HepG2 (cell line): ENCODE data around the gene SCFD2. TPM values are rescaled to one million over a fixed set of nuclear protein-coding genes. Genes with fewer than 3 reads are reported as not detected.
A peak's percentile ranks its signal among the peaks of the same experiment; 100 is the strongest.

Experiments
- PITX1 ChIP-seq: sonication (generic); formaldehyde crosslinking; IDR thresholded peaks from 2 replicates; pipeline ENCODE4 v1.5.1; 2020; ENCODE audit warnings: mild to moderate bottlenecking, missing genetic modification reagents
- ZNF609 ChIP-seq: sonication (generic); formaldehyde crosslinking; IDR thresholded peaks from 2 replicates; pipeline ENCODE4 v1.4.0; 2020; ENCODE audit warnings: mild to moderate bottlenecking, missing genetic modification reagents, borderline replicate concordance
- polyA plus RNA-seq, 8 experiments: library from polyadenylated mRNA; depleted of rRNA in 3 of 8; stranded (reverse) in 7 of 8; unstranded in 1 of 8; fragments of >200 nt; fragmentation: Illumina TruSeq in 4 of 8; extraction: Trizol in 4 of 8; gene quantifications; 2 replicates each; pipeline versions ENCODE4 v1.2.1 to v1.2.3, GENCODE V29; 2011 to 2016; ENCODE audit warnings: low read depth in 4 of 8, missing spikeins in 1 of 8, mixed read lengths in 1 of 8; ENCODE audit not compliant: insufficient read depth in 1 of 8
- total RNA-seq, 5 experiments: library from RNA; depleted of rRNA; stranded (reverse); fragments of >200 nt; fragmentation: Illumina TruSeq; extraction: Trizol; gene quantifications; 2 replicates each; pipeline ENCODE4 v1.2.3, GENCODE V29; 2016; ENCODE audit warnings: low read depth in 1 of 5
- TF ChIP-seq, protein P1 (sequence below): IDR thresholded peaks from 2 replicates; pipeline ENCODE4 v1.4.0; 2020; ENCODE audit warnings: mild to moderate bottlenecking, missing genetic modification reagents
- TF ChIP-seq, protein P2 (sequence below): sonication (generic); formaldehyde crosslinking; IDR thresholded peaks from 2 replicates; pipeline ENCODE4 v1.4.0; 2020; ENCODE audit warnings: missing genetic modification reagents, borderline replicate concordance

The SCFD2 gene
- total and polyA plus RNA-seq, 2 of the 13 experiments (the other 11 are each of a cell fraction or from before 2014, with no cell fraction given) = 4.6 to 15.6 TPM

DNA sequence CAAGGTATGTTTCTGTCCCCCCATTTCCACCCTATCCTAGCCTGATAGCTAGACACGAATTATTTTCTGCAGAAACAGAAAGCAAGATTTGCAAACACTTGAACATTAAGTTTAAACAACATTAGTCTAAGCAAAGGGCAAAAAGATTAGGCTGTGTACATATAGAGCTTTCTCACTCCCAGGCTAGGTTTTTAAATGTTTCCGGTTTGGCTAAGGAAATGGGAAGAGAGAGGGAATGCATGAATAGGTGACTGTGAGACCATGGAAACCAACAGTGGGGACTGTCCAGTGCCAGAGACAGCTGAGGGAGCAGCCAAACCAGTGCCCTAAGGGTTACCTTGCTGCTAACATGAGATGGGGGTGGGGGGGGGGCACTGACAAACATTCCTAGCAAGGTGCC, 242.7 kb downstream of the SCFD2 start (continued):
- TF ChIP-seq ZNF609 (CRISPR knock-in tag) (0 out of 2 replicates have a peak, but pooled peaks have one; percentile 19), PITX1 (CRISPR knock-in tag) (peak; percentile 41; the same call in 1 of the 2 replicates)
- TF ChIP-seq, protein P1, sequence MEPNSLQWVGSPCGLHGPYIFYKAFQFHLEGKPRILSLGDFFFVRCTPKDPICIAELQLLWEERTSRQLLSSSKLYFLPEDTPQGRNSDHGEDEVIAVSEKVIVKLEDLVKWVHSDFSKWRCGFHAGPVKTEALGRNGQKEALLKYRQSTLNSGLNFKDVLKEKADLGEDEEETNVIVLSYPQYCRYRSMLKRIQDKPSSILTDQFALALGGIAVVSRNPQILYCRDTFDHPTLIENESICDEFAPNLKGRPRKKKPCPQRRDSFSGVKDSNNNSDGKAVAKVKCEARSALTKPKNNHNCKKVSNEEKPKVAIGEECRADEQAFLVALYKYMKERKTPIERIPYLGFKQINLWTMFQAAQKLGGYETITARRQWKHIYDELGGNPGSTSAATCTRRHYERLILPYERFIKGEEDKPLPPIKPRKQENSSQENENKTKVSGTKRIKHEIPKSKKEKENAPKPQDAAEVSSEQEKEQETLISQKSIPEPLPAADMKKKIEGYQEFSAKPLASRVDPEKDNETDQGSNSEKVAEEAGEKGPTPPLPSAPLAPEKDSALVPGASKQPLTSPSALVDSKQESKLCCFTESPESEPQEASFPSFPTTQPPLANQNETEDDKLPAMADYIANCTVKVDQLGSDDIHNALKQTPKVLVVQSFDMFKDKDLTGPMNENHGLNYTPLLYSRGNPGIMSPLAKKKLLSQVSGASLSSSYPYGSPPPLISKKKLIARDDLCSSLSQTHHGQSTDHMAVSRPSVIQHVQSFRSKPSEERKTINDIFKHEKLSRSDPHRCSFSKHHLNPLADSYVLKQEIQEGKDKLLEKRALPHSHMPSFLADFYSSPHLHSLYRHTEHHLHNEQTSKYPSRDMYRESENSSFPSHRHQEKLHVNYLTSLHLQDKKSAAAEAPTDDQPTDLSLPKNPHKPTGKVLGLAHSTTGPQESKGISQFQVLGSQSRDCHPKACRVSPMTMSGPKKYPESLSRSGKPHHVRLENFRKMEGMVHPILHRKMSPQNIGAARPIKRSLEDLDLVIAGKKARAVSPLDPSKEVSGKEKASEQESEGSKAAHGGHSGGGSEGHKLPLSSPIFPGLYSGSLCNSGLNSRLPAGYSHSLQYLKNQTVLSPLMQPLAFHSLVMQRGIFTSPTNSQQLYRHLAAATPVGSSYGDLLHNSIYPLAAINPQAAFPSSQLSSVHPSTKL (CRISPR knock-in tag) = peak; percentile 24; the same call in 1 of the 2 replicates
- TF ChIP-seq, protein P2, sequence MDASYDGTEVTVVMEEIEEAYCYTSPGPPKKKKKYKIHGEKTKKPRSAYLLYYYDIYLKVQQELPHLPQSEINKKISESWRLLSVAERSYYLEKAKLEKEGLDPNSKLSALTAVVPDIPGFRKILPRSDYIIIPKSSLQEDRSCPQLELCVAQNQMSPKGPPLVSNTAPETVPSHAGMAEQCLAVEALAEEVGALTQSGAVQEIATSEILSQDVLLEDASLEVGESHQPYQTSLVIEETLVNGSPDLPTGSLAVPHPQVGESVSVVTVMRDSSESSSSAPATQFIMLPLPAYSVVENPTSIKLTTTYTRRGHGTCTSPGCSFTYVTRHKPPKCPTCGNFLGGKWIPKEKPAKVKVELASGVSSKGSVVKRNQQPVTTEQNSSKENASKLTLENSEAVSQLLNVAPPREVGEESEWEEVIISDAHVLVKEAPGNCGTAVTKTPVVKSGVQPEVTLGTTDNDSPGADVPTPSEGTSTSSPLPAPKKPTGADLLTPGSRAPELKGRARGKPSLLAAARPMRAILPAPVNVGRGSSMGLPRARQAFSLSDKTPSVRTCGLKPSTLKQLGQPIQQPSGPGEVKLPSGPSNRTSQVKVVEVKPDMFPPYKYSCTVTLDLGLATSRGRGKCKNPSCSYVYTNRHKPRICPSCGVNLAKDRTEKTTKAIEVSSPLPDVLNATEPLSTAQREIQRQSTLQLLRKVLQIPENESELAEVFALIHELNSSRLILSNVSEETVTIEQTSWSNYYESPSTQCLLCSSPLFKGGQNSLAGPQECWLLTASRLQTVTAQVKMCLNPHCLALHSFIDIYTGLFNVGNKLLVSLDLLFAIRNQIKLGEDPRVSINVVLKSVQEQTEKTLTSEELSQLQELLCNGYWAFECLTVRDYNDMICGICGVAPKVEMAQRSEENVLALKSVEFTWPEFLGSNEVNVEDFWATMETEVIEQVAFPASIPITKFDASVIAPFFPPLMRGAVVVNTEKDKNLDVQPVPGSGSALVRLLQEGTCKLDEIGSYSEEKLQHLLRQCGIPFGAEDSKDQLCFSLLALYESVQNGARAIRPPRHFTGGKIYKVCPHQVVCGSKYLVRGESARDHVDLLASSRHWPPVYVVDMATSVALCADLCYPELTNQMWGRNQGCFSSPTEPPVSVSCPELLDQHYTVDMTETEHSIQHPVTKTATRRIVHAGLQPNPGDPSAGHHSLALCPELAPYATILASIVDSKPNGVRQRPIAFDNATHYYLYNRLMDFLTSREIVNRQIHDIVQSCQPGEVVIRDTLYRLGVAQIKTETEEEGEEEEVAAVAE (CRISPR knock-in tag) = no peak
